ENCODE results near the gene RAD51AP2.
A peak's percentile ranks its signal among the peaks of the same experiment; 100 is the strongest.
"Not testable (repeated sequence)": the region's sequence is repeated elsewhere in the genome, so short reads cannot be mapped to it uniquely, and the experiment has no call there.

RAD51AP2 gene

GRCh38 chr2:17538022-17538843 lies 20.0 kb upstream of the RAD51AP2 start:
- no peak for DNase-seq (ENCODE audit: low spot score)
- peak; percentile 53 for FAIRE-seq

- DNase-seq (ENCODE audit: low spot score) = no peak
- no peak for FAIRE-seq
These were observed 18.2 kb upstream of the RAD51AP2 start for GRCh38 chr2:17536416-17536815.

GRCh38 chr2:17533546-17533945 lies 15.3 kb upstream of the RAD51AP2 start:
- no peak for FAIRE-seq

GRCh38 chr2:17529771-17530170 lies 11.5 kb upstream of the RAD51AP2 start:
- no peak for FAIRE-seq
- DNase-seq (ENCODE audit: low spot score) = no peak

More at GRCh38 chr2:17533546-17533945, 15.3 kb upstream of the RAD51AP2 start:
- no peak for DNase-seq (ENCODE audit: low spot score)

- FAIRE-seq (no peak), DNase-seq (ENCODE audit: low spot score) (no peak)
These were observed 4.1 kb upstream of the RAD51AP2 start for GRCh38 chr2:17522303-17522702.

DNA sequence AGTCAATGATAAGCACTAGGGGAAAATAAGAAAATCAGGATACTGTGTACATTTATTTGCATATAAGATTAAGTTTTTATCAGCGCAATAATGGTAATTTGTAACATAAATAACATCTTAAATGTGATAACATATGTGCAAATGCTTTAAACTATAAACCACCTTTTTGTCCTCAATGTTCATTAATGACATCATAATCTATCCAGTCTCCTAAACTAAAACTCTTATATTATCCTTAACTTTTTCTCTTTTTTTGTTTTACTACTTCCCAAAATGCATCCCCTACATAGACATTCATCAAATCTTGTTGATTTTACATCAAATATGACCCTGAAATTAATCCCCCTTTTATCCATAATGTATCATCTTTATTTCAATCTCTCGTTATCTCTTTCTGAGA lies 3.4 kb upstream of the RAD51AP2 start:
- no peak for DNase-seq (ENCODE audit: low spot score)
- FAIRE-seq = no peak

DNA sequence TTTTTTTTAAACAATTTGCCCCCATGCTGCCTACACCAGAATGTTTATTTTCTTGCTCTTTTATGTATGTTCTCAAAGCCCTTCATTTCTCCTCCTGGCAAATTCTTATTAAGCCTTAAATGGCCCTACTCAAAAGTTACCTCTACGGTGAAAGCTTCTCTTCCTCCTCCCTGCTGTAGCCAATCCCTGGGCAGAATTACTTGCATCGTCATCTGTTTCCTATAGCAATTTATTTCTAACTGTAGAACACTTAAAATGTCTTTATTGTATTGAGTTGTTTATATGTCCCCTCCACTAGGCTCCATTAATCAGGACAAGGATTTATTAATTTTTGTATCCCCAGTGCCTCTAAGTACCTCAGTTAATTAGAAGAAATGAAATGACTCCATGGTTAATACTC lies 2.5 kb upstream of the RAD51AP2 start:
- DNase-seq (ENCODE audit: low spot score) = no peak
- FAIRE-seq = no peak

DNA sequence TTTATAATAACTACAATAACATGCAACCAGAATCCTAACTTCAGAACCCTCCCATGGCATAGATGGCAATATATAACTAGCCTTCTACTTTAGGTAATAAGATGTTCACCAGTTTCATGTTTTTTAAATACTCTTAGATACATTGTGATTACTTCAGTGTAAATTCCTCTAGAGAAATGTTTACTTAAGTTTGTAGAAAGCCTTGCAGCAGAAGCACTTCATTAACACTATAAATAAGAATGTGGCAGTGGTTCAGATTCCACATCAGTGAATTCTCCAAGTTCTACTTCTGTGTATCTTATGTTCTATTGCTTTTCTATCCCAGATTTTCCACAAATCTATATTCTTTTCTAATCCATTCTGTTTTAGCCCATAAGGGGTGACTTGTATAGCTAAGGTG lies 1.2 kb upstream of the RAD51AP2 start:
- DNase-seq (ENCODE audit: low spot score) = no peak
- no peak for FAIRE-seq

GRCh38 chr2:17517481-17518211 lies 594 bp downstream of the RAD51AP2 start:
- FAIRE-seq = no peak
- no peak for DNase-seq (ENCODE audit: low spot score)

DNA sequence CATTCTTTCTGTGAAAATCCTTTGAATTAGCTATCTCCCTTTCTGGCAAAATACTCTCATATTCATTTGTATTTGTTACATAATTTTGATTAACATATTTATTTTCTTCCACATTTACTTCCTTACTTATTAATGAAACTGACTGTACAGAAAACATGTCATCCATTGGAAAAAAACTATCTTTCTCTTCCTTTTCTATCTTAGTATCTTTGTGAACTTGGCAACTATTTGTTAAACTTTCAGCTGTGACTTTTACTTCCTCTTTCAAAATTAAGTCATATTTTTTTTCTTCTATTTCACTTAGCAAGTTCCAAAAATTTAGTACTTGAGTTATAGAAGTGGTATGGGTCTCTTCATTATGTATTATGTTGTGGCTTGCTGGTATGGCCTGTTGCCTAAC lies 2.6 kb downstream of the RAD51AP2 start:
- no peak for FAIRE-seq
- no peak for DNase-seq (ENCODE audit: low spot score)

DNA sequence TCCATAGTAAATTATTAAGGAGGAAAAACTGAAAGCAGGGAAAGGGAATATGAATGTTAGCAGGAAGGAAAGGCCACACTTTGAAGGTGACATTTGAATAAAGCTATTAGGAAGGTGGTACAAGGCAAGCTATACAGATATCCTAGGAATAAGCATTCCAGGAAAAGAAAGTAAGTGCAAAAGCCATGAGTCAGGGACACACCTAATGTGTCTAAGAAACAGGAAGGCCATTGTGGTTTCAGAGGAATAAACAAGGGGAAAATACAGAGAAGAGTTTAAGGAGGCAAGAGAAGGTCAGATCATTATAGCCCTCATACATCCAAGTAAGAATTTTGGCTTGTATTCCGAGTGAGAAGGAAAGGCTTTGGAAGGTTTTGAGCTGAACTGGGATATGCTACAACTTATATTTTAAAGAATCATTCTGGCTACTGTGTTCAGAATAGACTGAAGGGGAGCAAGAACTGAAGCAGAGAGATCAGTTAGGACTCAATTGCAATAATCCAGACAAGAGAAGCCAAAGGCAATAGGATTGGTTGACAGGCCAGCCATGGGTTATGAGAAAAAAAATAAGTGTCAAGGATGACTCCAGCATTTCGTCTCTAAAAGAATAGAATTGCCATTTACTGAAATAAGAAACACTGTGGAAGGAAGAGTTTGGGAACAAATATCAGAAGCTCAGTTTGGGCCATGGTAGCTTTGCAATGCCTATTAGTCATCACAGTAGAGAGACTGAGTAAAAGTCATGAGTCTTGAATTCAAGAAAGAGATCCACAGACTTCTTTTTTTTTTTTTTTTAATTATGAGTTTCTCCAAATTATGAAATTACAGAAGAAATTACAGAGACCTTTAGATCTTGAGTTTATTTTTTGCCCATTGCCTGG lies 11.3 kb downstream of the RAD51AP2 start:
- FAIRE-seq = no peak
- peak; percentile 43 for DNase-seq (ENCODE audit: low spot score)

DNA sequence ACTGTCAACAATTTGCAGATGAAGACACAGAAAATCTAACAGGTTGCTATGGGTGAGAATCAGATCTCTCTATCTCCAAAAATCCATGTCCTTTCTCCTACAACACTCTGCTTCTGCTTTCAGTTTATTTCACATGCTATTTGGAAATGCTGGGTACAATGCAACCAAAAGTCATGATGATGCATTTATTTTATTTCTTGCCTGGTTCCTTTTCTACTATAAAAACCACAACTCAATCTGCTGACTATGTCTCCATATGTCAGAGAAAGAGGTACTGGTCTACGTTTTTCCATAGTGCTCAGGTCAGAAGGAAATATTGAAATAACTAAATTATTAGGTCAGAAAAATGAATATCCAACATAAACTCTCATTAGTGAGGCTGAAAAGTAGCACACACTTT lies 20.5 kb downstream of the RAD51AP2 start:
- FAIRE-seq = no peak
- no peak for DNase-seq (ENCODE audit: low spot score)

GRCh38 chr2:17495590-17495989 lies 22.6 kb downstream of the RAD51AP2 start:
- no peak for FAIRE-seq
- no peak for DNase-seq (ENCODE audit: low spot score)

- not testable (repeated sequence) for DNase-seq (ENCODE audit: low spot score); FAIRE-seq
These were observed 28.1 kb downstream of the RAD51AP2 start for GRCh38 chr2:17490165-17490564.

DNA sequence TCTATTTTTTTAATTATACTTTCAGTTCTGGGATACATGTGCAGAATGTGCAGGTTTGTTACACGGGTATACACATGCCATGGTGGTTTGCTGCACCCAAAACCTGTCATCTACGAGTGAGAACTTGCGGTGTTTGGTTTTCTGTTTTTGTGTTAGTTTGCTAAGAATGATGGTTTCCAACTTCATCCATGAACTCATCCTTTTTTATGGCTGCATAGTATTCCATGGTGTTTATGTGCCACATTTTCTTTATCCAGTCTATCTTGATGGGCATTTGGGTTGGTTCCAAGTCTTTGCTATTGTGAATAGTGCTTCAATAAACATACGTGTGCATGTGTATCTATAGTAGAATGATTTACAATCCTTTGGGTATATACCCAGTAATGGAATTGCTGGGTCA lies 29.6 kb downstream of the RAD51AP2 start:
- not testable (repeated sequence) for DNase-seq (ENCODE audit: low spot score); FAIRE-seq

DNA sequence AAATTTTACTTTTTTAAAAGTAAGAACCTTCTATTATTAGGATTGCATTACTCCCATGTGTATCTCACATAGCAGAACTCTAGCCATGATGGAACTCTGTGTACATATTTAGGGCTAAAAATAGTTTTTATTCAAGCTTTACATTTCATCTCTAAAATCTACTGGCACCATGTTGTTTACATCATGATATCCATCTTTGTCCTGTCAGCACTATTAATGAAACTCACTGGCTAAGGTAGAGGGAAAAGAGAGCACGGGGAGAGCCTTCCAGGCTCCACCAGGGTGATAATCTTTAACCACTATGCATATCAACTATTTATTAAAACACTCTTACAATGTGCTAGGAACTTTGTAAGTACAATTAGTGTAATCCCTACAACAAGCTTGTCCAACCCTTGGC lies 34.7 kb downstream of the RAD51AP2 start:
- DNase-seq (ENCODE audit: low spot score) (no peak), FAIRE-seq (no peak)

DNA sequence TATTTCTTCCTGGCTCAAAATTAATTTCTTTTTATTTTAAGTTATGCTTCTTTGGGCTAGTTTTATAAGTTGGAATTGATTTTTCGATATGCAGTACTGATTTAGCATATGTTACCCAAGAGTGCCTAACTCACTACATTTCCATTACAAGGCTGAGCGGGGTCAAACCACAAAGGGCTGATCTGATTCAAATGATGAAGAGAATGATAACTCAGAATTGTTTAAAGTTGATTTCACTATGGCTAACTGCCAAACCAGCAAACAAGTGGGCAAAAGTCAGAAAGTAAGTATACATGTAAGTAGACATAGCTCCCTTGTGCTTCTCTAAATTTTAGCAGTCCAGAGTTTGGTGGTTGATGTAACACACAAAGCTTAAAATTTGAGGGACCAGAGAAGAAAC lies 35.6 kb downstream of the RAD51AP2 start:
- no peak for DNase-seq (ENCODE audit: low spot score)
- FAIRE-seq = no peak

- FAIRE-seq (no peak), DNase-seq (ENCODE audit: low spot score) (no peak)
These were observed 38.4 kb downstream of the RAD51AP2 start for GRCh38 chr2:17479875-17480274.

GRCh38 chr2:17476830-17477229 lies 41.4 kb downstream of the RAD51AP2 start:
- no peak for DNase-seq (ENCODE audit: low spot score)
- FAIRE-seq = no peak

- FAIRE-seq (no peak), DNase-seq (ENCODE audit: low spot score) (no peak)
These were observed 42.2 kb downstream of the RAD51AP2 start for GRCh38 chr2:17476064-17476463.

DNA sequence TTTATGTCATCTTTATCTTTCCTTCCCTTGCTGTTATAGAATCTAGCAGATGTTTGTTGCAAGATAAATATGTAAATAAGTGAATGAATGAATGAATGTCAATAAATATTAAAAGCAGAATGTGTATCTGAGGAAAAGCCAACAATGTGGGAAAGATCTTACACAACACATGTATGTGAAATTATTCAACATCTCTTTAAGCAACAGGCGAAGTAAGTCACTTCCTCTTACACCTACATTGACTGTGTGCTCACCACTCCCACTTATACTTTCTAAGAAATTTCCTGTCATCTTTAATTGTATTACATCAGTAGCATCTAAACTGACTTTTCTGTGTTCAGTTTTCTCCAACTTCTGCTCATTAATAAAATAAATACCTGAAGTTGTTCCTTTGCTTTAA lies 43.0 kb downstream of the RAD51AP2 start:
- FAIRE-seq (no peak), DNase-seq (ENCODE audit: low spot score) (no peak)

DNA sequence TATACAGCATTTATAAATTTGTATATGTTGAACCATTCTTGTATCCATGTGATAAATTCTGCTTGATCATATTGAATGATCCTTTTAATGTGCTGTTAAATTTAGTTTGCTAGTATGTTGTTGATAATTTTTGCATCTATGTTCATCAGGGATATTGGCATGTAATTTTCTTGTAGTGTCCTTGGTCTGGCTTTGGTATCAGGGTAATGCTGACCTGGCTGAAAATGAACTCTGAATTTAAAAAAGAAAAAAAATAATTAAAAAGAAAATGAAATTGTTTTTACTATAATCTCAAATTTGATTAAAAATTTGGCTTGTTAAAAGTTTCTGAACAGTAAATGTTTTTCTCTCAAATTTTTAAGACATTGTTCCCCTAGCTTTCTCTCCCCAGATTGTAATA lies 46.3 kb downstream of the RAD51AP2 start:
- no peak for DNase-seq (ENCODE audit: low spot score)
- no peak for FAIRE-seq
